HG03354 (cell line): Measurements from ENCODE around the gene TUBB3.
"Not testable (repeated sequence)": the region's sequence is repeated elsewhere in the genome, so short reads cannot be mapped to it uniquely, and the experiment has no call there.

ENCODE experiments used
- ATAC-seq: cut with Tn5 transposase; IDR thresholded peaks from one replicate; pipeline ENCODE4 v1.9.1; 2021; ENCODE audit warnings: mild to moderate bottlenecking; ENCODE audit not compliant: unreplicated experiment, poor library complexity, severe bottlenecking

Gene TUBB3

DNA sequence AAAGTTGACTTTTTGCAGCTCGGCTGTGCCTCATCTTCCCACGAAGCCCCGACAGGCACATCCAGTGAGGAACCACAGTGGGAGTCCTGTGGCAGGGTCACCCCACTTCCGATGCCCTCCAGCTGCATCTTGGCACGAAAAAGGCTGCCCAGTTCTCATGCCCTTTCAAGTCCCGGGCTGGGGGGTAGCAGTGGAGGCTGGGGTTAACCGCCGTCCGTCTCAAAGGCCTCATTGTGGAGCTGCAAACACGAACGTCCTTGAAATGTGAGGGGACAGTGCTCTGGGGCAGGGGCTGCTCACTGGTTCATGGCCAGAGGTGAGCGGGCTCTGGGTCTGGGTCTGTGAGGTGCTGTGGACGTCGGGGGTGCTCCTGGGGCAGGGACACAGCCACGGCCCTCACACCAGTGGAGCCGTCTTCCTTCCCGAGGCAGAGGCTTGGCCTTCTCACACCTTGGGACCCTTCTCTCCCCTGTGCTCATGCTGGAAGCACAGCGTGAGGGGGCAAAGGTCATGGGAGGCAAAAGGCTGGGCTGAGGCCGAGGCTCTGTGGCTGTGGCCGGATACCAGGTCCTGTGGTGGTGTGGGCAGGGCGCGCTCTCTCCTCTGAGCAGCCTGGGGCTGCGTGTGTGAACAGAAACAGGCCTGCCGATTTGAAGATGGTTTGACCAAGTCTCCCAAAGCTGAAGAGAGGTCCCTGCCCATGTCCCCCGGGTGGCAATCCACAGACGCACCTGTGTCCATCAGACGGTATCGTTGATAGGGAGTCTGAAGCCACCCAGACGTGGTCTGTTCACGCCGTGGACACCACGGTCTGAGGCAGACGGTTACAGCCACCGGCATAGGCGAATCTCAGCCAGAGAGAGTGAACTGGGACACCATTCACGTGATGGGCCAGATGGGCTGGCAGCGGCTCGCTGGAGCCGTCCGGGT is 7.6 kb upstream of the TUBB3 start:
- no peak for ATAC-seq

- peak; percentile 71 for ATAC-seq
Measured at GRCh38 chr16:89917773-89918452, 5.2 kb upstream of the TUBB3 start.

DNA sequence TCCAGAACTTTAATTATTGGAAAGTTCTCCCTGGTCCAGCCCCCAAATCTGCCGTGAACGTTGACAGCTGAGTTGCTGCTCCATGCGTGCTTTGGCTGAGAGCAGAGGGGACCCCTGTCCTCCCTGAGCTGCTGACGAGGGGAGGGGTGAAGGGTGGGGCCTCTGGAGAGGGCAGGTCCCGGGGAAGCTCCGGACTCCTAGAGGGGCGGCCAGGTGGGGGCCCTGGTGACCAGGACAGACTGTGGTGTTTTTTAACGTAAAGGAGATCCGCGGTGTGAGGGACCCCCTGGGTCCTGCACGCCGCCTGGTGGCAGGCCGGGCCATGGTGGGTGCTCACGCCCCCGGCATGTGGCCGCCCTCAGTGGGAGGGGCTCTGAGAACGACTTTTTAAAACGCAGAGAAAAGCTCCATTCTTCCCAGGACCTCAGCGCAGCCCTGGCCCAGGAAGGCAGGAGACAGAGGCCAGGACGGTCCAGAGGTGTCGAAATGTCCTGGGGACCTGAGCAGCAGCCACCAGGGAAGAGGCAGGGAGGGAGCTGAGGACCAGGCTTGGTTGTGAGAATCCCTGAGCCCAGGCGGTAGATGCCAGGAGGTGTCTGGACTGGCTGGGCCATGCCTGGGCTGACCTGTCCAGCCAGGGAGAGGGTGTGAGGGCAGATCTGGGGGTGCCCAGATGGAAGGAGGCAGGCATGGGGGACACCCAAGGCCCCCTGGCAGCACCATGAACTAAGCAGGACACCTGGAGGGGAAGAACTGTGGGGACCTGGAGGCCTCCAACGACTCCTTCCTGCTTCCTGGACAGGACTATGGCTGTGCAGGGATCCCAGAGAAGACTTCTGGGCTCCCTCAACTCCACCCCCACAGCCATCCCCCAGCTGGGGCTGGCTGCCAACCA is 4.4 kb upstream of the TUBB3 start, which contains the start of gene MC1R:
TSS of gene MC1R (plus strand) at position 410 of the 895 bp plus-strand sequence. CDS start at position 807, 397 bp downstream.
- ATAC-seq, result peak; percentile 36

- ATAC-seq, result no peak
Measured at GRCh38 chr16:89919535-89920406, 3.4 kb upstream of the TUBB3 start.

GRCh38 chr16:89920723-89921122 is 2.4 kb upstream of the TUBB3 start:
- no peak for ATAC-seq

DNA sequence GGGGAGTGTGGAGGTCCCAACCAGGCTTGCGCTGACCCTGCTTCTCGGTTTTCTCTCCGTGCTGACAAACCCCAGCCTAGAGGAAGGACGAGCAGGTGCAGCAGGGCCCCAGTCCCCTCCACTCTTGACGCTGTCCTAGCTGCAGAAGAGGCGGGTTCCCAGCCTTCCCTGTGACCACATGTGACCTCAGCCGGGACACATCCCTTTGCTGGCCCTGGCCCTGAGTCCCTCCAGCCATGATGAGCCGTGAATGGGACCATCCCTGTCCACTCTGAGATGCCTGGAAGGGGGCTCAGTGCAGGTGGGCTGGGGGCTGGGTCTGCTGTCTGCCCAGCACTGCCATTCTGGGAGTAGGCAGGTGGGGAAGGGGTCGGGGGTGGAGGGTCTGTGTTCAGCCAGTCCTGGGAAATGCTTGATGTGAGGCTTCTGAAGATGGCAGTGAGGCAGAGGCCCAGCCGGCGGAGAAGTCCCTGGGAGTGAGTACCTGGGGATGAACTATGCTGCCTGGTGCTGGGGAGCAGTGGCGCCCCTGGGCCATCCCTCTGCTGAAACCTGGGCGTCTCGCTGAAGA is 1.9 kb upstream of the TUBB3 start:
- ATAC-seq, result no peak

GRCh38 chr16:89921702-89922476 is 1.3 kb upstream of the TUBB3 start:
- ATAC-seq, result no peak

DNA sequence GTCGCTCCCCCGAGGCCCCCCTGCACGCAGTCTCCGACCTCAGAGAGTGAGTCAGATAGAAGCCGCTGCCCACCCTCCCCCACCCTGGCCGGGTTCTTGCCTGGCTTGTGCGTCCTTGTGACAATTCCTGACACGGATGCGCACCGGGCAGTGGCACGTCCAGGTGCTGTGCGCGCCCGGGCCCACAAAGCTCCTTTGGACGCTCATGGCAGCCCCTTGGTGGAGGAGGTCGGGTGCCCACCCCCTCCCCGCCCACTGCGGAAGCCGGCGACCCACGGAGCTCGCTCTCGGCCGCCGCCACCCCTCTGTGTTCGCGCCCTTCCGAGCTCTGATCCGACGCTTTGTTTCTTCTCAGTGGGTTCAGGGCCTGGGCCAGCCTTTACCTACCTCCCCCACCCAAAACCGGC is 662 bp upstream of the TUBB3 start:
- no peak for ATAC-seq

DNA sequence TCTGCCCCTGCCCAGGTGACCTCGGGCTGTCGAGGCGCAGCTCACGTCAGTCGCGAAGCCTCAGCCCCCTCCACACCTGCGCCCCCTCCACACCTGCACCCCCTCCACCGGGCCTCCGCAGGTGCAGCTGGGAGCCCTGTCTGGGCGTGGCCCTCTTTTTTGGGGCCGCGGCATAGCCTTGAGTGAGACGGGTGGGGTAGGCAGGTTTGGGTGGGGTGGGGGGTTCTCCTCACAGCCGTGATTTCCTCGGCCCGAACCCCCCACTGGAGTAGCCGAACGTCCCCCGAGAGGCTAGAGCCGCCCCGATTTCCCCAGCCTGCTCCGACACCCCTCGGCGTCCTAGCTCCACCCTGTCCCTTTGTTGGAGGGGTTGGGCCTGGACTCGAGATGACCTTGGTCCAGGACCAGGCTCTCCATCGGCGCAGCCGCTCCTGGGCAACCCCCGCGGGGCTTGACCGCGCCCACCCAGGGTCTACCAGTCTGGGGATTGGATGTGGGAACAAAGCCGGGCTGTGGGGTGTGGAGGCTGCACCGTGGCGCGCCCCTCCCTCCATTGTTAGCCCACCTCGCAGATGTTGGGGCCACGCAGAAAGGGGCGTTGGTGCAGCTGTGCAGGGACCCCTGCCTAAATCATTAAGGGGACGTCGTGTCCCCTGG is 626 bp downstream of the TUBB3 start:
- no peak for ATAC-seq

DNA sequence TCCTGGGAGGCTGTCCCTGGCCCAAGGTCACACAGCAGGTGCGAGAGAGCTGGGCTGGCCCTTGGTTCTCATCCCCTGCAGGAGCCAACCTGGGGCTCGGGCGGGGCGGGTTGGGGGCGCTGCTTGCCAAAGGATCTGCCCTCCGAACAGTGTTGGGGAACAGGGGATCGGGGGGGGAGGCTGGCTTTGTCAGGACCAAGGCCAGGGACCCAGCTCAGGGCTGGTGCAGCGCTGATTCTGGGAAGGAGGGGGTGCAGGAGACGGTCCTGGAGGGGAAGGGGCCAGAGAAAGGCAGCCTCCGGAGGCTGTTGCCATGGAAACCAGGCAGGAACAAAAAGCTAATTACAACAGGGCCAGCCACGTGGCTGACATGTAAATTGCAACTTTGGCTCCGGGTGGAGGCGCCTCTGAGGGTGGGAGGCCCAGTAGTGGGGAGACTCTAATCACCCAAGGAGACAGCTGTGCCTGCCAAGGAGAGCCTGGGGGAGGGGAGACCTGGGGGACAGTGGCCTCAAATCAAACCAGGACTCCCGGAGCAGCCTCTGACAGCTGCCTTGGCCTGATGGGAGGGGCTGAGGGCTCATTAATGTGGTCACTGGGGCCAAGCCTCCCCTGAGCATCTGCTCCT is 1.3 kb downstream of the TUBB3 start:
- ATAC-seq, result no peak

- no peak for ATAC-seq
Measured at GRCh38 chr16:89924925-89925307, 1.8 kb downstream of the TUBB3 start.

DNA sequence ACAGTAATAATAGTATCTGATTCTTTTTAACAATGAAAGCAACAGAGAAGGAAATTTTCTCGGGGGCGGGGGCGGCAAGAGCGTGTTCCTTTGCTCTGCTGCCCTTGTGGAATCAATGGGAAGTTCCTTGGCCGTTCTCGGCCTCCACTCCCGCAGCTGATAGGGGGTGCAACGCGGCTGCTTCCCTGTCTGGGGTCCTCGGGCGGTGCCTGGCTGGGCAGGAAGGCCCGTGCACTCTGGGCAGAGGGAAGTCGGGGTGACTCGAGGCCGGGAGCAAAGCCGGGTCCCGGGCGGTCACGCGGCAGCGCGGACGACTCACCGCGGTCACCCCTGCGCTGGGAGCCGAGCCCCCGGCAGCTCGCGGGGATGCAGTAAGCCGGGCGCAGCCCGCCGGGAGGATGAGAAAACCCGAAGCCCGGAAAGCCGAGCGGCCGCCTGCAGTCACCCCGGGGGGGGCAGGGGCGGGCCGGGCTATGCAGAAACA is 2.5 kb downstream of the TUBB3 start:
- no peak for ATAC-seq

DNA sequence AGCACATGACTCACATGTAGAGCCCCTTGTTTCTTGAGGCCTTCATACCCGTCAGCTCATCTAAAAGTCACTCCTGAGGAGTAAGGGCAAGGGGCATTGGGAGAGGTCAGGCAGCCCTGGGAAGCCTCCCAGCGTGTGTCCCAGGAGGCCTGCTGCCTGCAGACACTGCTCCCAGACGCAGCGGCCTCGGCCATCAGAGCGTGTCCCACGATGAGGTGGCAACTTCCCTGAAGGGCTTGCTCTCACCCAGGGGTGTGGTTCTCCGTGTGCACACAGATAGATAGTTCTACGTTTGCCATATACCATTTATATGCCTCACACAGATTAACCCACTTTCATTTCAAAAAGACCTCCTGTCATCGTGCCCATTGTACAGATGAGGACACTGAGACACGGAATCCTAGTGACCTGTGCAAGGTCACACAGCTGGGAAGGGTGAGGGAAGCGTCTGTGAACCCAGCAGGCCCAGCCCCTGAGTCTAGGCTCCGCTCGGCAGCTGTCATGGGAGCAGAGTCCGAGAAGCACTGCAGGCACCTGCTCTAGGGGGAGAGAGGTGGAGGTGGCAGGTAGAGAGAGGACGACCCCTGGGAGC is 8.3 kb downstream of the TUBB3 start:
- no peak for ATAC-seq

DNA sequence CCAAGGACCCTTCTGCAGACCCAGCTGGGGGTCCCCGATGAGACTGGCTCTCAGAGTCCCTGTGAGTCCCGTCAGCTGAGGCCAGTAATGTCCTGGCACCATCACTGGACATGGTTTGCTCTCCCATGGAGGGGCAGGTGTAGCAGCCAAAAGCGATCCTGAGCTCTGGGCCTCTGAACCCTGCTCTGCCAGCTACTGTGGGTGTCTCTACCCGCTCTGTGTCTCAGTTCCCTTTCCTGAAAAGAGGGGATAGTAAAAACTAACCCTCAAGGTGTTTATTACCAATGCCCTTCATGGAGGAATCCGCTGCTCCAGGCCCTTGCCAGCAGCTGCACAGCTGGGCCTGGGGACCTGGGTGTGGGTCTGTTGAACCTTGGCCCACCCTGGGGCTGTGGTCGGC is 8.8 kb downstream of the TUBB3 start:
- ATAC-seq, result no peak

- not testable (repeated sequence) for ATAC-seq
Measured at GRCh38 chr16:89934019-89934418, 10.9 kb downstream of the TUBB3 start.
